Right cardiac atrium (tissue), 5 donors: ENCODE measurements around the gene MEF2C. TPM values are rescaled to one million over a fixed set of nuclear protein-coding genes. Genes with fewer than 3 reads are reported as not detected.
"Not testable (repeated sequence)": the region's sequence is repeated elsewhere in the genome, so short reads cannot be mapped to it uniquely, and the experiment has no call there.

ENCODE experiments used
- ATAC-seq, 2 donors: fragments of 200-7000 bp; cut with Tn5 transposase; one replicate each; pipeline versions ENCODE4 v1.8.0 to v1.9.1; 2020; ENCODE audit warnings: moderate library complexity in 2 of 2, mild to moderate bottlenecking in 1 of 2
- DNase-seq, 3 donors: peaks; one replicate each; pipeline ENCODE4 v3.0.0-alpha.2; 2020
- H3K27ac ChIP-seq: one replicate; pipeline ENCODE4 v1.5.1; 2013; ENCODE audit warnings: mild to moderate bottlenecking, low read length, control low read depth, moderate library complexity
- H3K27me3 ChIP-seq: one replicate; pipeline ENCODE4 v1.6.1; 2013; ENCODE audit not compliant: control insufficient read depth, insufficient read depth
- H3K4me1 ChIP-seq: one replicate; pipeline ENCODE4 v1.6.1; 2013; ENCODE audit warnings: low read length; ENCODE audit not compliant: control insufficient read depth, insufficient read depth
- H3K4me3 ChIP-seq: one replicate; pipeline ENCODE4 v1.5.1; 2013; ENCODE audit warnings: low read length, control low read depth
- H3K9me3 ChIP-seq: one replicate; pipeline ENCODE4 v1.6.1; 2013; ENCODE audit warnings: low read length; ENCODE audit not compliant: control insufficient read depth
- WGBS: extraction: QIAGEN DNeasy Blood & Tissue Kit; methylation state at CpG from one replicate; pipeline ENCODE4 v1.1.7; 2013; 5-methylcytosine and 5-hydroxymethylcytosine counted together
- intact Hi-C, 4 donors: fragments of 100-400 bp; cut with DNase I; formaldehyde crosslinking; loops; one replicate each; pipeline versions ENCODE4 v1.11.0 to v1.14.0; 2022 to 2023
- long read RNA-seq, 4 donors: library from polyadenylated mRNA; unstranded; transcript quantifications; one replicate each; pipeline ENCODE4 v2.0.0, GENCODE V29; 2020 to 2021
- polyA plus RNA-seq: library from polyadenylated mRNA; stranded (reverse); fragments of 200-250 nt; gene quantifications from one replicate; pipeline ENCODE4 v1.2.3, GENCODE V29; 2013
- total RNA-seq, 4 donors: library from RNA; stranded (reverse); fragmentation: NEBNext Ultra II Directional; extraction: Animal tissue kit (Norgen Biotek cat#: 25700); gene quantifications; one replicate each; pipeline ENCODE4 v1.2.1, GENCODE V29; 2021
- donor health status: healthy with polysubstance abuse.
- donor health status: DM: no; HTN: yes; CAD: no.
- donor health status: DM: no; HTN: no; CAD: no.
- donor health status: DM: no; HTN: yes; CAD: no; lungs with severe emphysema.
- donor health status: DM: yes; HTN: yes; CAD: no.

MEF2C gene
- total RNA-seq, result 10 to 100 TPM; 57.4 to 78.4 (median 67.4) TPM
- 14.5 TPM for polyA plus RNA-seq
- long read RNA-seq, donor 1, partial matches to known transcripts, result 7 of 40 reads
- long read RNA-seq, donor 1, other reads (novel, unspliced or antisense), result 25 of 40 reads
- long read RNA-seq, donor 2, partial matches to known transcripts, result 5 of 13 reads
- long read RNA-seq, donor 2, other reads (novel, unspliced or antisense), result 5 of 13 reads
- long read RNA-seq, donor 3, full-length matches to known transcripts, result 36 of 99 reads
- long read RNA-seq, donor 3, partial matches to known transcripts, result 7 of 99 reads
- long read RNA-seq, donor 3, other reads (novel, unspliced or antisense), result 56 of 99 reads
- long read RNA-seq, donor 4, partial matches to known transcripts, result 2 of 15 reads
- long read RNA-seq, donor 4, other reads (novel, unspliced or antisense), result 10 of 15 reads

DNA sequence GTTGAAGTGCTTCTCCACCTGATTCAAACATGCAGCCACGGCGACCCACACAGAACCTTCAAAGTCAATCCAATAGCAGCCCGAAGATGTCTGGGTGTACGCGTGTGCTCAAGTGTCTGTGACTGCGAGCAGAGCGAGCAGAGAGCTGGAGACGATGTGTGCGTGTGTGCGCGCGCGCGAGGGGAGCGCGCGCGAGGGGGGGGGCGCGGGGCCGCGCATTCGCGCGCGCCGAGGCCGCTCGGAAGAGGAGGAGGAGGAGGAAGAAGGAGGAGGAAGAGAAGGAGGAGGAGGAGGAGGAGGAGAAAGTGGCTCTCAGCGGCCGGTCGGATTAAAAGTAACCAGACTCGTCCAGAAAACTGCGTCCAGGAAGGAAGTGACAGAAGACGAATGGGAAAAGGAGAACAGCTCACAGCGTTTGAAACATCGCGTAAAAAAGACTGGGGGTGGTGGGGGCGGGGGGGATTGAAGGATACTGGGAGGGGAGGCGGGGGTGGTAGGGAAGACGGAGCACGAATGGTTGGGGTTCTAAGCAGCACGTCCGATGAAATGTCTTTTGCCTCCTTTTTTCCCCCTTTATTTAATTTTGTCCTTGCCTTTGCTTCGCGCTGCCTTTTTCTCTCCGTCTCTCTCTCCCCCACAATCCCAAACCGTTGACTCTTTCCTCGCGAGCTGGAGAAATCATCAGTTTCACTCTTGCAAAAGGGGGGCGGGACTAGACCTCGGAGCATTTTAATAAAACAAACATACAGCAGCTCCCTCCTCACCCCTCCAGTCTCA is at the start of gene MEF2C:
TSS of gene MEF2C (minus strand) at position 126 of the 777 bp plus-strand sequence. CDS start 59,396 bp downstream, outside the sequence.
- DNase-seq, result peak; percentile 73 to 93 (median 90)
- Histone ChIP-seq H3K4me1 (no peaks in the 10 kb centered on the region), H3K9me3 (no peaks in the 10 kb centered on the region), H3K27me3 (no peaks in the 10 kb centered on the region), H3K4me3 (peak within 1 kb of the TSS; percentile 99), H3K27ac (peak within 1 kb of the TSS; percentile 99)
- intact Hi-C loops, result loop anchor here (5.0 to 10.0 kb wide), 4 partner anchors 56 to 151 kb away; no protein-coding TSS in a partner anchor
- under 1% methylated on average over 51 of the region's 52 CpGs for WGBS
- peak; percentile 90 to 92 for ATAC-seq

DNA sequence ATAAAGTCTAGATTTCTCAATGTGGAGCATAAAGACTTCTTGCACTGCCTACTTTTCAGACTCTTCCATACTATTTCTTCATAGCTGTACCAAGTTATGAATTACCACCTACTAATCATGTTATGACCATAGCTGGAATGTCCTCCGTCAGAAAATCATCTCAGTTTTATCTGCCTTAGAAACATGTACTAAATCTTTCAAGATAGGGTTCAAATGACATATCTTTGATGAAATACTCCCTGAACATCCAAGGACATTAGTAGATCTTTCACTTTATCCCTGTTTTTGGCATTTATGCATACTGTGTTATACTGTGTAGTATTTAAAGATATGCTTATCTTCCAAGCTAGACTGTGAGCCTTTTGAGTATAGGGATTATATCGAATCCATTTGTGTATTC is 49.6 kb upstream of the MEF2C start:
- Histone ChIP-seq H3K4me1 (no peaks in the 10 kb centered on the region), H3K4me3 (no peak overlapping the region), H3K9me3 (no peaks in the 10 kb centered on the region), H3K27me3 (no peaks in the 10 kb centered on the region), H3K27ac (no peak overlapping the region)
- DNase-seq, result no peak
- intact Hi-C loops, result no loop called here
- 82% methylated on average over 2 of the region's 2 CpGs for WGBS
- ATAC-seq, result no peak

DNA sequence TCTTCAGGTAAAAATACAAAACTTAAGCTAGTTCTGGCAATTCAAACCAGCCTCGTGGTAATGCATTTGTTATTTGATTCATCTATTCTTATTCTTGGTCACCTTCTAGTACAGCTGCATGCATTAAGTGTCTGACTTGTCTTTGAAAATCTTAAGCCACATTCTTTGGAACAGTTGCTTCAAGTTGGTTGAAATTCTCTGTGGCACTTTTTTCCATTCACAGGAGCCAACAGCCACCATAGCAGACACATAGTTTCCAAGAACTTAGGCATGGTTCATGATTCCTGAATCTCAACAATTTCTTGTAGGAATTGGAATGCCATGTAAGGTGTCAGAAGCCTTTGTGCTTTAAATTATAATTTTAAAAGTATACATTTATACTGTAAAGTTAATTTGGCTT is 47.4 kb upstream of the MEF2C start:
- H3K9me3 ChIP-seq, result no peaks in the 10 kb centered on the region
- no peak for ATAC-seq
- H3K27ac ChIP-seq, result no peak overlapping the region
- no peak overlapping the region for H3K4me3 ChIP-seq
- H3K4me1 ChIP-seq, result no peaks in the 10 kb centered on the region
- DNase-seq, result no peak
- intact Hi-C loops, result no loop called here
- WGBS, result 96% methylated on average over 1 of the region's 1 CpG
- no peaks in the 10 kb centered on the region for H3K27me3 ChIP-seq

DNA sequence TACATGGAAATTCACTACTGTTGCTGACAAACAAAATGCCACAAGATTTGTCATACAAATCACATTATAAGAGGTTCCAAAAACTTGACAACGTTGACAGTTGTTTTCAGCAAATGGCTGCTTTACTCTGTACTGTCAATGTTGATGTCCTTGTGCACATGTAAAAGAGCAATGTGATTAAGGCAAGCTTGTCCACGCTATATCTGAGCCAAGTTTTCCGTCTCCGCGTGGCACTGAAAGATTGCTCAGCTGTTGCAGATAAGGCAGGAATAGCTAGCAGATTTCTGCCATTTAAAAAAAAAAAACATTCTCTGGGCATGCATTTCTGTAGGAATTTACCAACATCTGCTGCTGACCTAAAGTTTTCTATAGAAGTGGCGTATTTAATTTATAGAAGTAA is 46.4 kb upstream of the MEF2C start:
- peak; percentile 64 to 75 for ATAC-seq
- Histone ChIP-seq H3K4me3 (no peak overlapping the region), H3K27ac (no peak overlapping the region), H3K27me3 (no peaks in the 10 kb centered on the region), H3K4me1 (no peaks in the 10 kb centered on the region), H3K9me3 (no peaks in the 10 kb centered on the region)
- WGBS, result 54% methylated on average over 6 of the region's 6 CpGs
- DNase-seq, result peak in 2 of 3 donors; percentile 21 to 61
- intact Hi-C loops, result no loop called here

DNA sequence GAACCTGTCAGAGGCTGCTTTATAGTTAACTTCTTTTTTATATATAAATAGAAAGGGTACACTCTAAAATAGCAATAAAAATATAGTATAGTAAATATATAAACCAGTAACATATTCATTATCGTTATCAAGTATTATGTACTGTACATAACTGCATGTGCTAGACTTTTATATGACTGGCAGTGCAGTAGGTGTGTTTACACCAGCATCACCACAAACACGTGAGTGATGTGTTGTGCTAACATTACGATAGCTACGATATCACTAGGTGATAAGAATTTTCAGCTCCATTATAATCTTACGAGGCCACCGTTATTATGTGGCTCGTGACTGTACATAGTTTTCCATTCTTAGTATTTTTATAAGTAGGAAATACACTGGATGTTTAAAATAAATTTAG is 43.8 kb upstream of the MEF2C start:
- ATAC-seq, result no peak

DNA sequence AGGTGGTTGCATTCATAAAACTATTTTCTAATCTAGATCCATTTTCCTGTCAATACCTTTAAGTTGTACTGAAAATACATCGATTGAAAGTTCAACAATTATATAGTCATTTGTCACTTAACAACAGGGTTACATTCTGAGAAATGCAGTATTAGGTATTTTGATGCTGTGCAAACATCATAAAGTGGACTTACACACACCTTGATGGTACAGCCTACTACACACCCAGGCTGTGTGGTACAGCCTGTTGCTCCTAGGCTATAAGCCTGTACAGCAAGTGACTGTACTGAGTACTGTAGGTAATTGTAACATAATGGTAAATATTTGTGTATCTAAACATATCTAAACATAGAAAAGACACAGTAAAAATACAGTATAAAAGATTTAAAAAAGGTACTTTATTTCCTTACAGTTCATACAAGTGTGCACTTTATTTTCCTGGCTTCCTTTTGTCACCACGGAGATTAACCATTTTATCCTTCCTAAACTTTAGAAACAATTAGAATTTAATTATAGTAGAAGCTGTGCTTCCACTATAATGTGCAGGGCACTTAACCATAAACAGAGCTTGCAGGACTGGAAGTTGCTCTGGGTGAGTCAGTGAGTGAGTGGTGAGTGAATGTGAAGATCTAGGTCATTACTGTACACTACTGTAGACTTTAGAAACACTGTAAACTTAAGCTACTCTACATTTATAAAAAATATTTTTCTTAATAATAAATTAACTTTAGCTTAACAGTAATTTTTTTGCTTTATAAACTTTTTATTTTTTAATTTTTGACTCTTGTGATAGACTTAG is 42.9 kb upstream of the MEF2C start:
- Histone ChIP-seq H3K4me1 (no peaks in the 10 kb centered on the region), H3K27me3 (no peaks in the 10 kb centered on the region), H3K27ac (no peak overlapping the region), H3K9me3 (no peaks in the 10 kb centered on the region), H3K4me3 (no peak overlapping the region)
- DNase-seq (no peak), ATAC-seq (peak in 1 of 2 donors; percentile 41)
- WGBS, result 67% methylated on average over 2 of the region's 2 CpGs
- intact Hi-C loops, result no loop called here

More for the DNA sequence above, 43.8 kb upstream of the MEF2C start:
- Histone ChIP-seq H3K4me1 (no peaks in the 10 kb centered on the region), H3K27me3 (no peaks in the 10 kb centered on the region), H3K9me3 (no peaks in the 10 kb centered on the region), H3K4me3 (no peak overlapping the region), H3K27ac (no peak overlapping the region)
- WGBS, result 68% methylated on average over 7 of the region's 7 CpGs
- no peak for DNase-seq
- intact Hi-C loops, result no loop called here

DNA sequence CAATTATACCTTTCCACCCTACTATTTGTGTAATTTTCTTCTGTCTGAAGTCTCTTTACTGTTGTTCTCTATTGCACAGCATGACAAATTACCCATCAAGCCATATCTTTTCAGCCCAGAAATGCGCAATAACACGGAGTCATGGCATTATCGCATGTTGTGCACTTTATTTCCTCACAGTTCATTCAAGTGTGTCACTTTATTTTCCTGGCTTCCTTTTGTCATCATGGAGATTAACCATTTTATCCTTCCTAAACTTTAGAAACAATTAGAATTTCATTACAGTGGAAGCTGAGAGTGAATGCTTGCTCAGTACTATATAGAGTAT is 41.3 kb upstream of the MEF2C start:
- DNase-seq, result no peak
- Histone ChIP-seq H3K9me3 (no peaks in the 10 kb centered on the region), H3K27me3 (no peaks in the 10 kb centered on the region), H3K4me3 (no peak overlapping the region), H3K4me1 (no peaks in the 10 kb centered on the region), H3K27ac (no peak overlapping the region)
- intact Hi-C loops, result no loop called here
- WGBS, result 78% methylated on average over 3 of the region's 3 CpGs
- no peak for ATAC-seq

DNA sequence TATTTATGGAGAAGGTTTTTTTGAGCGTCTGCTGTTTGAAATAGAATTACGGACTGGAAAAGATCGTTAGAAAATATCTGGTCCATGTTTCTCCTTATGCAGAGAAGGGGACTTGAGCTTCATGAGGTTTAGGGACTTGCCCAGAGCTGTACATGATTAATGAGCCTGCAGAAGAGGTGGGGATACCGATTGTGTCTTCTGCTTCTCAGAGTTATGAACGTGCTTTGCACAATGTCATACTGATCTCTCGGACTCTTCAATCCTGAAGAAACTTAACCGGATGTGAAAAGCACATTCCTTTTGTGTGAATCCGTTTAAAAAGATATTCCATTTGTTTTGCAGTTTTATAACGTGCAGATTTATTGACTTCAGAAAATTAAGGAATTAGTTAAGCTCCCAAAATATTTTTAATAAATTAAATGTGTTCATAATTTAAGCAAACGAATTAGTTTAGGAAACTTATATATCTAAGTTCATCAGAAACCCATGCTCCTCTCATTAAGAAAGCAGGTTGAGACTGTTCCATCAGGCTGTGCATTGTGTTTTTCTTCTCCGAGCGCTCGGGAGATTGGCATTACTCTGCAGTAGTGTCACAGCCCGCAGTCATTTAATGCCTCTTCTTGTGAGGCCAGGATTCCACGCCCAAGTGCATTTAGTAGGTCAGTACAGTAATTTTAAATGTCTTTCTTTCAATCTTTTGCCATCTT is 40.8 kb upstream of the MEF2C start:
- Histone ChIP-seq H3K9me3 (no peaks in the 10 kb centered on the region), H3K4me3 (no peak overlapping the region), H3K27me3 (no peaks in the 10 kb centered on the region), H3K27ac (no peak overlapping the region), H3K4me1 (no peaks in the 10 kb centered on the region)
- WGBS, result 84% methylated on average over 15 of the region's 15 CpGs
- DNase-seq, result no peak
- intact Hi-C loops, result no loop called here
- ATAC-seq, result no peak

DNA sequence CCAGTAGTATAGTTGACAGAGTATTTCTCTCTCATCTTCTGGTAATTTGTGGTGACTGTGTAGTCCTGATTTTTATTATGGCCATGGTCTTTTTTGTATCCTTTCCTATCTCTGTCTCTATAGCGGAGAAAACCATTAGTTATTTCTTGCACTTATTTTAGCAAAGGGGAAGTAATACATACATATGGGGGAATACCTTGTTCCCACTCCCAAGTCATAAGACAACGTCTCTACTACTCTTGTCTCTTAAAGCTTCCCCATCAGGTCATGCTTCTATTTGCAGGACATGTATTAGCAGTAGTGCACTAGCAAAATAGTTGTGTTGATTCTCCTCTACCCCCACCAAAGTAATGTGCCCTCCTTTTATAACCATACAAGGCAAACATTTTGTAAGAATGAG is 29.8 kb upstream of the MEF2C start:
- H3K27ac ChIP-seq, H3K4me3 ChIP-seq, H3K9me3 ChIP-seq, ATAC-seq, DNase-seq, H3K4me1 ChIP-seq, intact Hi-C loops, H3K27me3 ChIP-seq: not testable (repeated sequence)
- 93% methylated on average over 2 of the region's 2 CpGs for WGBS

DNA sequence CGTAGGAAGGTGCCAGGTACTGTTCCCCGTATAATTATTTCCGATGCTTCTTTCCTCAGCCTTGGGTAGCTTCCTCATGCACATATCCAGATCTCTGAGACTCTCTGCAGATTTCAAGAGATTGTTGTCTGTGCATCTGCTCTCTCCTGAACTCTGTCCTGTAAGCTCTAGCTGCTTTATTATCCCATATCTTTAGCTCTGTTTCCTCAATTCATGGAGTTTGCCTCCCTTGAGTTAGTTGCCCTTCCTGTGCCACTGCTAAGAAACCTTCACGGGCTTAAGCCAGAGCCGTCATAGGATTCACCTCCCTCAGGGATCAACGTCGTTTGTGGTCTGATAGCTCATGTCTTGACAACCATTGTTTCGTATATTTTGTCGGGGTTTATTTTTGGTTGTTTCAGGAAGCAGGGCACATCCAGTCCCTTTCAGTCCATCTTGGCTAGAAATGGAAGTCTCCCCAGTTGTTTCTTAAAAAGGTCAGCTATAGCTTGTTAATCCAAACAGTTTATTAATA is 28.1 kb upstream of the MEF2C start:
- H3K9me3 ChIP-seq, H3K27ac ChIP-seq, intact Hi-C loops, H3K27me3 ChIP-seq, H3K4me1 ChIP-seq, DNase-seq, ATAC-seq, H3K4me3 ChIP-seq: not testable (repeated sequence)
- 75% methylated on average over 9 of the region's 9 CpGs for WGBS
